Lower leg skin (tissue), 3 donors: Measurements from ENCODE around the gene STUM.

ENCODE experiments used
- CTCF ChIP-seq, 3 donors: fragments of 450-650 bp; IDR thresholded peaks; one replicate each; pipeline ENCODE4 v1.5.1; 2016; ENCODE audit warnings: antibody characterized with exemption in 3 of 3, mild to moderate bottlenecking in 3 of 3, moderate library complexity in 2 of 3
- POLR2A ChIP-seq, 2 donors: fragments of 450-650 bp; IDR thresholded peaks; one replicate each; pipeline ENCODE4 v1.6.1; 2016 to 2017; ENCODE audit warnings: antibody characterized with exemption in 2 of 2, mild to moderate bottlenecking in 1 of 2, moderate library complexity in 1 of 2

GRCh38 chr1:226576601-226577000 lies 28.0 kb downstream of the STUM start:
- TF ChIP-seq CTCF (IDR thresholded peaks at IDR 0.05) (no peak), POLR2A (IDR thresholded peaks at IDR 0.05) (no peak)
